SK-N-SH (cell line): Measurements from ENCODE around the gene CDKN3.

Source experiments
- ELF1 ChIP-seq: IDR thresholded peaks from 2 replicates; pipeline ENCODE4 v1.4.0; 2012
- EP300 ChIP-seq, 2 experiments: IDR thresholded peaks; 2 replicates each; pipeline versions ENCODE4 v1.4.0 to v1.6.1; 2012; ENCODE audit warnings: borderline replicate concordance in 1 of 2, low read depth in 1 of 2, low read length in 1 of 2
- GABPA ChIP-seq: IDR thresholded peaks from 2 replicates; pipeline ENCODE4 v1.4.0; 2012; ENCODE audit warnings: low read depth, mild to moderate bottlenecking
- JUND ChIP-seq: IDR thresholded peaks from 2 replicates; pipeline ENCODE4 v1.4.0; 2012
- MEF2A ChIP-seq: IDR thresholded peaks from 2 replicates; pipeline ENCODE4 v1.4.0; 2012; ENCODE audit warnings: low read depth, borderline replicate concordance
- NRF1 ChIP-seq: IDR thresholded peaks from 2 replicates; pipeline ENCODE4 v1.6.1; 2012; ENCODE audit warnings: low read depth, mild to moderate bottlenecking, low read length
- POLR2AphosphoS5 ChIP-seq: IDR thresholded peaks from 2 replicates; pipeline ENCODE4 v1.6.1; 2012; ENCODE audit warnings: low read depth, low read length
- RCOR1 ChIP-seq: fragments of 150-350 bp; IDR thresholded peaks from 2 replicates; pipeline ENCODE4 v1.6.1; 2017; ENCODE audit warnings: antibody characterized with exemption, low read length
- SIN3A ChIP-seq: IDR thresholded peaks from 2 replicates; pipeline ENCODE4 v1.6.1; 2012; ENCODE audit warnings: low read depth, mild to moderate bottlenecking, low read length, moderate library complexity, borderline replicate concordance
- TEAD4 ChIP-seq: IDR thresholded peaks from 2 replicates; pipeline ENCODE4 v1.4.0; 2012; ENCODE audit warnings: mild to moderate bottlenecking, borderline replicate concordance; ENCODE audit not compliant: insufficient read depth
- TF ChIP-seq, protein P1 (sequence below): fragments of 200-600 bp; sonication (generic); IDR thresholded peaks from 2 replicates; pipeline ENCODE4 v1.6.1; 2017; ENCODE audit warnings: antibody characterized with exemption, mild to moderate bottlenecking, moderate library complexity
- TF ChIP-seq, protein P2 (sequence below): IDR thresholded peaks from 2 replicates; pipeline ENCODE4 v1.4.0; 2012; ENCODE audit warnings: low read depth
- TF ChIP-seq, protein P3 (sequence below): IDR thresholded peaks from 2 replicates; pipeline ENCODE4 v1.4.0; 2012; ENCODE audit warnings: low read depth, borderline replicate concordance

DNA sequence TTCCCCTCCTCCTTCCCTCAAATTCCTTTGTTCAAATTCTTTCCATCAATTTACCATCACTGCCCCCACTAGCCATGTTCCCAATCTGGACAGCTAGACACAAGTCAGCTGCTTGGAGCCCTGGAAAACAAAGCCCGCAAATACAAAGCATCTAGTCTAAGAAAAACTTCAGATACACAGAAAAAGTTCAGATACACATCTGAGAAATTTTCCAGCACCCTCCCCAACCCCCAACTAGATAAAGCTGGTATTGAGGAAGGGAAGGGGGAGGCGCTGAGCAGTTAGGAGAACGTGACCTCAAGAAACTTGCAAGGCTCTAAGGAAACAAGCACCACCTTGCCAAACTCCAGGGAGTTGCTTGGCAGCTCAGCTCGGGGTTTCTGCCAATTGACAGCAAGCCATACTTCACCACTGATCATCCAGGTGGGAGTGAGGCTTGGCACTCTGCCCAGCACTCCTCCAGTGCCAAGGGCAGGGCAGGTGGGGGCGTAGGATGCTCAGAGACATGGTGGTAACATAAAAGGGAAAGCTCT is 49.4 kb downstream of the CDKN3 start:
- TF ChIP-seq, protein P1, sequence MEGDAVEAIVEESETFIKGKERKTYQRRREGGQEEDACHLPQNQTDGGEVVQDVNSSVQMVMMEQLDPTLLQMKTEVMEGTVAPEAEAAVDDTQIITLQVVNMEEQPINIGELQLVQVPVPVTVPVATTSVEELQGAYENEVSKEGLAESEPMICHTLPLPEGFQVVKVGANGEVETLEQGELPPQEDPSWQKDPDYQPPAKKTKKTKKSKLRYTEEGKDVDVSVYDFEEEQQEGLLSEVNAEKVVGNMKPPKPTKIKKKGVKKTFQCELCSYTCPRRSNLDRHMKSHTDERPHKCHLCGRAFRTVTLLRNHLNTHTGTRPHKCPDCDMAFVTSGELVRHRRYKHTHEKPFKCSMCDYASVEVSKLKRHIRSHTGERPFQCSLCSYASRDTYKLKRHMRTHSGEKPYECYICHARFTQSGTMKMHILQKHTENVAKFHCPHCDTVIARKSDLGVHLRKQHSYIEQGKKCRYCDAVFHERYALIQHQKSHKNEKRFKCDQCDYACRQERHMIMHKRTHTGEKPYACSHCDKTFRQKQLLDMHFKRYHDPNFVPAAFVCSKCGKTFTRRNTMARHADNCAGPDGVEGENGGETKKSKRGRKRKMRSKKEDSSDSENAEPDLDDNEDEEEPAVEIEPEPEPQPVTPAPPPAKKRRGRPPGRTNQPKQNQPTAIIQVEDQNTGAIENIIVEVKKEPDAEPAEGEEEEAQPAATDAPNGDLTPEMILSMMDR, result no peak
- TF ChIP-seq TEAD4 (no peak), POLR2AphosphoS5 (no peak), JUND (no peak), GABPA (no peak), NRF1 (no peak), MEF2A (no peak), EP300 (IDR thresholded peaks at IDR 0.05; ENCODE audit: borderline replicate concordance in 1 of 2, low read depth in 1 of 2, low read length in 1 of 2) (no peak), RCOR1 (no peak), ELF1 (no peak), SIN3A (no peak)
- TF ChIP-seq, protein P2, sequence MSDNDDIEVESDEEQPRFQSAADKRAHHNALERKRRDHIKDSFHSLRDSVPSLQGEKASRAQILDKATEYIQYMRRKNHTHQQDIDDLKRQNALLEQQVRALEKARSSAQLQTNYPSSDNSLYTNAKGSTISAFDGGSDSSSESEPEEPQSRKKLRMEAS, result no peak
- TF ChIP-seq, protein P3, sequence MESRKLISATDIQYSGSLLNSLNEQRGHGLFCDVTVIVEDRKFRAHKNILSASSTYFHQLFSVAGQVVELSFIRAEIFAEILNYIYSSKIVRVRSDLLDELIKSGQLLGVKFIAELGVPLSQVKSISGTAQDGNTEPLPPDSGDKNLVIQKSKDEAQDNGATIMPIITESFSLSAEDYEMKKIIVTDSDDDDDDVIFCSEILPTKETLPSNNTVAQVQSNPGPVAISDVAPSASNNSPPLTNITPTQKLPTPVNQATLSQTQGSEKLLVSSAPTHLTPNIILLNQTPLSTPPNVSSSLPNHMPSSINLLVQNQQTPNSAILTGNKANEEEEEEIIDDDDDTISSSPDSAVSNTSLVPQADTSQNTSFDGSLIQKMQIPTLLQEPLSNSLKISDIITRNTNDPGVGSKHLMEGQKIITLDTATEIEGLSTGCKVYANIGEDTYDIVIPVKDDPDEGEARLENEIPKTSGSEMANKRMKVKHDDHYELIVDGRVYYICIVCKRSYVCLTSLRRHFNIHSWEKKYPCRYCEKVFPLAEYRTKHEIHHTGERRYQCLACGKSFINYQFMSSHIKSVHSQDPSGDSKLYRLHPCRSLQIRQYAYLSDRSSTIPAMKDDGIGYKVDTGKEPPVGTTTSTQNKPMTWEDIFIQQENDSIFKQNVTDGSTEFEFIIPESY, result no peak
